Measurements from ENCODE around the gene MARCHF9.

- TF ChIP-seq EZH2 (IDR thresholded peaks at IDR 0.05; ENCODE audit: low read length, missing control alignments) (no peak), CTCF (conservative IDR thresholded peaks at IDR 0.05 in 1 of 2, IDR thresholded peaks at IDR 0.05 in 1 of 2; ENCODE audit: low read depth in 1 of 2, low read length in 2 of 2) (no peak)
Measured at GRCh38 chr12:57751432-57751787, 3.5 kb upstream of the MARCHF9 start.

Data from fibroblast of lung (primary cell).